Chondrocyte (in vitro differentiated cells): ENCODE results near the gene MVP. TPM values are rescaled to one million over a fixed set of nuclear protein-coding genes. Genes with fewer than 3 reads are reported as not detected.

Experiments used
- DNase-seq: peaks from one replicate; pipeline ENCODE4 v3.0.0; 2021; ENCODE audit warnings: mixed read lengths, low spot score
- H3K27ac Mint-ChIP-seq: one replicate; pipeline ENCODE4 v1.8.0; 2021; ENCODE audit warnings: mild to moderate bottlenecking, moderate library complexity, mixed read lengths; ENCODE audit not compliant: unreplicated experiment
- H3K27me3 Mint-ChIP-seq: 2 replicates; pipeline ENCODE4 v1.8.0; 2021; ENCODE audit warnings: low read depth, mixed read lengths
- H3K36me3 Mint-ChIP-seq: 2 replicates; pipeline ENCODE4 v1.8.0; 2021; ENCODE audit warnings: low read depth, mixed read lengths
- H3K4me1 Mint-ChIP-seq: 2 replicates; pipeline ENCODE4 v1.8.0; 2021; ENCODE audit warnings: low read depth, mild to moderate bottlenecking, mixed read lengths
- H3K4me3 Mint-ChIP-seq: one replicate; pipeline ENCODE4 v1.8.0; 2021; ENCODE audit warnings: mild to moderate bottlenecking, moderate library complexity, mixed read lengths; ENCODE audit not compliant: unreplicated experiment
- H3K9me3 Mint-ChIP-seq: 2 replicates; pipeline ENCODE4 v1.8.0; 2021; ENCODE audit warnings: low read depth, mixed read lengths
- total RNA-seq: library from RNA; stranded (reverse); gene quantifications from 3 replicates; pipeline ENCODE4 v1.2.1, GENCODE V29; 2021
- TF ChIP-seq, protein P1 (sequence below): fragments of 200-600 bp; sonication (generic); IDR thresholded peaks from 2 replicates; pipeline ENCODE4 v1.5.0; 2021; ENCODE audit warnings: antibody characterized with exemption, mild to moderate bottlenecking, moderate library complexity

Gene MVP
- total RNA-seq, 1 donor from 2014 or later: 101 TPM

DNA sequence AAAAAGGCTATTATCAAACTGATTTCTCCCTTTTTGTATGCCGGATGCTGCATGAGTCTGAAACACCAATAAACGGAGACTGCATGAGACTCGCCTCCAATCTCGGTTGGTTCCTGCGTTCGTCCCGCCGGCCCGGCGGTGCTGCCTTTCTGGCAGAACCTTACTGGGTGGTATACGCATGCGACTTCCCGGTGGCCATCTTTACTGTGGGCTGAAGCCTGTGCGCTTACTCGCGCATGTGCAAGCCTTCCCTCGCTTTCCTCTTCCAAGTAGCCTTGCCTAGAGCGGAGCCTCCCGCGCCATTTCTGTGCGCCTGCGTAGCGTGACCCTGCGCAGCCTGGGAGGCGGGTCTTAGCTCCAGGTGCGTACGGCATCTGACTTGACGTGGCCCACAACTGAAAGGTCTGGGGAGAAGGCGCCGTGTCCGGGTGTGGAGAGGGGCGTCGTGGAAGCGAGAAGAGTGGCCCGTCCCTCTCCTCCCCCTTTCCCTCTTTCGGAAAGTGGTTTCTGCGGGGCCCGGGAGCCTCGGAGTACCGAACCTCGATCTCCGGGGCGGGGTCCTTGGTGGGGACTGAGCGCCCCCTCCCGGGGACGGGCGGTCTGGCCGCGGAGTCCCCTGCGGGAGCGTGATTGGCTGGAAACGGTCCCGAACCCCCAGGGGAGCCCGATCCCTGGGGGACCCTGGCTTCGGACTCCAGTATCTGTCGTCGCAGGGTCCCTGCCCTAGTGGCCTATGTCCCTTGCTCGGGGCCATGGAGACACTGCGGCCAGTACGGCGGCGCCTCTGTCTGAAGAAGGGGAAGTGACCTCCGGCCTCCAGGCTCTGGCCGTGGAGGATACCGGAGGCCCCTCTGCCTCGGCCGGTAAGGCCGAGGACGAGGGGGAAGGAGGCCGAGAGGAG is 4.2 kb upstream of the MVP start, which contains the start of gene PAGR1:
Gene PAGR1, plus strand, starts transcription at position 360 of the 901 bp plus-strand sequence. Its CDS starts 374 bp downstream, at position 734.
- Mint-ChIP-seq H3K27me3 (no peaks in the 10 kb centered on the region), H3K36me3 (peaks cover 11% of the 10 kb centered on the region), H3K27ac (peak within 1 kb of the TSS; percentile 95), H3K4me1 (peaks cover 69% of the 10 kb centered on the region), H3K4me3 (peak within 1 kb of the TSS; percentile 88), H3K9me3 (no peaks in the 10 kb centered on the region)
- no peak for DNase-seq
- TF ChIP-seq, protein P1, sequence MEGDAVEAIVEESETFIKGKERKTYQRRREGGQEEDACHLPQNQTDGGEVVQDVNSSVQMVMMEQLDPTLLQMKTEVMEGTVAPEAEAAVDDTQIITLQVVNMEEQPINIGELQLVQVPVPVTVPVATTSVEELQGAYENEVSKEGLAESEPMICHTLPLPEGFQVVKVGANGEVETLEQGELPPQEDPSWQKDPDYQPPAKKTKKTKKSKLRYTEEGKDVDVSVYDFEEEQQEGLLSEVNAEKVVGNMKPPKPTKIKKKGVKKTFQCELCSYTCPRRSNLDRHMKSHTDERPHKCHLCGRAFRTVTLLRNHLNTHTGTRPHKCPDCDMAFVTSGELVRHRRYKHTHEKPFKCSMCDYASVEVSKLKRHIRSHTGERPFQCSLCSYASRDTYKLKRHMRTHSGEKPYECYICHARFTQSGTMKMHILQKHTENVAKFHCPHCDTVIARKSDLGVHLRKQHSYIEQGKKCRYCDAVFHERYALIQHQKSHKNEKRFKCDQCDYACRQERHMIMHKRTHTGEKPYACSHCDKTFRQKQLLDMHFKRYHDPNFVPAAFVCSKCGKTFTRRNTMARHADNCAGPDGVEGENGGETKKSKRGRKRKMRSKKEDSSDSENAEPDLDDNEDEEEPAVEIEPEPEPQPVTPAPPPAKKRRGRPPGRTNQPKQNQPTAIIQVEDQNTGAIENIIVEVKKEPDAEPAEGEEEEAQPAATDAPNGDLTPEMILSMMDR: peak; percentile 99

DNA sequence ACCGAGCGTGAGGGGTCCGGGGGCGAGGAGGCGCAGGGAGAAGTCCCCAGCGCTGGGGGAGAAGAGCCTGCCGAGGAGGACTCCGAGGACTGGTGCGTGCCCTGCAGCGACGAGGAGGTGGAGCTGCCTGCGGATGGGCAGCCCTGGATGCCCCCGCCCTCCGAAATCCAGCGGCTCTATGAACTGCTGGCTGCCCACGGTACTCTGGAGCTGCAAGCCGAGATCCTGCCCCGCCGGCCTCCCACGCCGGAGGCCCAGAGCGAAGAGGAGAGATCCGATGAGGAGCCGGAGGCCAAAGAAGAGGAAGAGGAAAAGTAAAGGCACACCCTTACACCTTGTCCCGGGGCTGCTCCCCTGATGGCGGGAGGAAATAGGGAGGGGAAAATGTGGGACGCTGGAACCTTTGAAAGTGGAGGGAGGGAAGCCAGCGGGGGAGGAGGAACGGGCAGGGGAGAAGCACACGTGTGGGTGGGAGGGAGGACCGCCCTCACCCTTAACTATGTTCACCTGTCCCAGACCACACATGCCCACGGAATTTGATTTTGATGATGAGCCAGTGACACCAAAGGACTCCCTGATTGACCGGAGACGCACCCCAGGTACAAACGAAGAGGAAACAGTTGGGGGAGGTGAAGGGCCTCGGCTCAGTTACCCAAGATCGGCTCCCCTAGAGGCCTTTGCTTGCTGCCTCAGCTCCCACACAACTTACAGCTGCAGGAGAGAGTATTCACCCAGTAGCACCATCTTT is 3.4 kb upstream of the MVP start:
- H3K4me1 Mint-ChIP-seq: peaks cover 72% of the 10 kb centered on the region

DNA sequence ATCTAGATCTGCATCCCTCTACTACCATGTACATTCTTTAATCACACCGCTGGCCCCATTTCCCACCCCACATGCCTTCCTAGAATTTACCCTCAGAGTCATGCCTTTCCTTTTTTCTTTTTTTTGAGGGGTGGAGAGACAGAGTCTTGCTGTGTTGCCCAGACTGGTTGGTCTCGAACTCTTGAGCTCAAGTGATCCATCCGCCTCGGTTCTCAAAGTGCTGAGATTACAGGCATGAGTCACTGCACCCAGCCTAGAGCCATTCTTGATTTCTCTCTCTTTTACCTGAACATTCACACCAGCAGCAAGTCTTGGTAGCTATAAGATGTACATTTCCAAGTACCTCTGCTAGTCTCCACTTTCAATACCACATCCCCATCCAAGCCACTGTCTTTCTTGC is 2.2 kb upstream of the MVP start:
- Mint-ChIP-seq H3K27ac (peak overlapping the region; percentile 73), H3K36me3 (peaks cover 11% of the 10 kb centered on the region), H3K27me3 (no peaks in the 10 kb centered on the region), H3K9me3 (no peaks in the 10 kb centered on the region), H3K4me1 (peaks cover 74% of the 10 kb centered on the region), H3K4me3 (peak overlapping the region; percentile 51)
- no peak for DNase-seq
- TF ChIP-seq, protein P1: no peak

More for the DNA sequence above, 3.4 kb upstream of the MVP start:
- Mint-ChIP-seq H3K27ac (peak overlapping the region; percentile 95), H3K4me3 (peak overlapping the region; percentile 88), H3K9me3 (no peaks in the 10 kb centered on the region), H3K36me3 (peaks cover 11% of the 10 kb centered on the region), H3K27me3 (no peaks in the 10 kb centered on the region)
- no peak for DNase-seq
- TF ChIP-seq, protein P1: no peak

DNA sequence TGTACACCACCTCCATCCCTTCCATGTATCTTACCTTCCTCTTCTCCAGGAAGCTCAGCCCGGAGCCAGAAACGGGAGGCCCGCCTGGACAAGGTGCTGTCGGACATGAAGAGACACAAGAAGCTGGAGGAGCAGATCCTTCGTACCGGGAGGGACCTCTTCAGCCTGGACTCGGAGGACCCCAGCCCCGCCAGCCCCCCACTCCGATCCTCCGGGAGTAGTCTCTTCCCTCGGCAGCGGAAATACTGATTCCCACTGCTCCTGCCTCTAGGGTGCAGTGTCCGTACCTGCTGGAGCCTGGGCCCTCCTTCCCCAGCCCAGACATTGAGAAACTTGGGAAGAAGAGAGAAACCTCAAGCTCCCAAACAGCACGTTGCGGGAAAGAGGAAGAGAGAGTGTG is 756 bp upstream of the MVP start:
- TF ChIP-seq, protein P1: peak; percentile 20
- H3K9me3 Mint-ChIP-seq: no peaks in the 10 kb centered on the region
- no peak for DNase-seq
- H3K27ac Mint-ChIP-seq: peak overlapping the region; percentile 93
- H3K36me3 Mint-ChIP-seq: peaks cover 11% of the 10 kb centered on the region
- peak overlapping the region; percentile 92 for H3K4me3 Mint-ChIP-seq
- no peaks in the 10 kb centered on the region for H3K27me3 Mint-ChIP-seq
- peaks cover 74% of the 10 kb centered on the region for H3K4me1 Mint-ChIP-seq
